Smooth muscle cell (in vitro differentiated cells): ENCODE data around the gene BSPRY. TPM values are rescaled to one million over a fixed set of nuclear protein-coding genes. Genes with fewer than 3 reads are reported as not detected.

Experiments
- DNase-seq: peaks from one replicate; lab custom pipeline; 2025; ENCODE audit not compliant: unreplicated experiment; lab: John Stamatoyannopoulos, UW
- H2AFZ ChIP-seq: fragments of 200-600 bp; sonication (generic); 2 replicates; pipeline ENCODE4 v1.6.0; 2016; ENCODE audit warnings: antibody characterized with exemption, low read depth, mild to moderate bottlenecking
- H3F3A ChIP-seq: fragments of 200-600 bp; sonication (generic); 2 replicates; pipeline ENCODE4 v1.6.0; 2017; ENCODE audit warnings: antibody characterized with exemption, low read depth
- H3K27ac ChIP-seq: fragments of 200-600 bp; sonication (generic); 2 replicates; pipeline ENCODE4 v1.5.1; 2016; ENCODE audit warnings: low read depth, mild to moderate bottlenecking
- H3K27me3 ChIP-seq: fragments of 200-600 bp; sonication (generic); 2 replicates; pipeline ENCODE4 v1.6.1; 2016; ENCODE audit warnings: low read depth, mild to moderate bottlenecking
- H3K36me3 ChIP-seq: fragments of 200-600 bp; sonication (generic); 2 replicates; pipeline ENCODE4 v1.5.1; 2016; ENCODE audit warnings: low read depth
- H3K4me1 ChIP-seq: fragments of 200-600 bp; sonication (generic); 2 replicates; pipeline ENCODE4 v1.5.1; 2016; ENCODE audit warnings: low read depth
- H3K4me2 ChIP-seq: fragments of 200-600 bp; sonication (generic); 2 replicates; pipeline ENCODE4 v1.6.0; 2016; ENCODE audit warnings: mild to moderate bottlenecking
- H3K4me3 ChIP-seq: fragments of 200-600 bp; sonication (generic); 2 replicates; pipeline ENCODE4 v1.5.1; 2016; ENCODE audit warnings: mild to moderate bottlenecking
- H3K79me2 ChIP-seq: fragments of 200-600 bp; sonication (generic); 2 replicates; pipeline ENCODE4 v1.6.0; 2016; ENCODE audit warnings: low read depth, mild to moderate bottlenecking
- H3K9ac ChIP-seq: fragments of 200-600 bp; sonication (generic); 2 replicates; pipeline ENCODE4 v1.6.0; 2016; ENCODE audit warnings: low read depth
- H3K9me3 ChIP-seq: fragments of 200-600 bp; sonication (generic); replicated peaks from 2 replicates; pipeline ENCODE4 v1.5.1; 2016; ENCODE audit warnings: low read depth
- H4K20me1 ChIP-seq: fragments of 200-600 bp; sonication (generic); 2 replicates; pipeline ENCODE4 v1.6.0; 2016; ENCODE audit warnings: low read depth
- WGBS: methylation state at CpG from one replicate; pipeline ENCODE4 v1.1.7; 2016; ENCODE audit warnings: low lambda C conversion rate; 5-methylcytosine and 5-hydroxymethylcytosine counted together
- polyA plus RNA-seq: library from polyadenylated mRNA; unstranded; fragments of >200 nt; fragmentation: Nextera tagmentation; extraction: Ambion mirVana; gene quantifications from 2 replicates; pipeline ENCODE4 v1.2.1, GENCODE V29; 2016
- total RNA-seq: library from RNA; depleted of rRNA; stranded (reverse); fragments of >200 nt; gene quantifications from 2 replicates; pipeline ENCODE4 v1.2.3, GENCODE V29; 2014
- TF ChIP-seq, protein P1 (sequence below): fragments of 200-600 bp; sonication (generic); IDR thresholded peaks from 2 replicates; pipeline ENCODE4 v1.5.1; 2017; ENCODE audit warnings: borderline replicate concordance, mild to moderate bottlenecking, antibody characterized with exemption; ENCODE audit not compliant: insufficient read depth, poor library complexity, severe bottlenecking

BSPRY gene
- total and polyA plus RNA-seq, 2 experiments from 2014 or later: 0.27 to 0.36 TPM

DNA sequence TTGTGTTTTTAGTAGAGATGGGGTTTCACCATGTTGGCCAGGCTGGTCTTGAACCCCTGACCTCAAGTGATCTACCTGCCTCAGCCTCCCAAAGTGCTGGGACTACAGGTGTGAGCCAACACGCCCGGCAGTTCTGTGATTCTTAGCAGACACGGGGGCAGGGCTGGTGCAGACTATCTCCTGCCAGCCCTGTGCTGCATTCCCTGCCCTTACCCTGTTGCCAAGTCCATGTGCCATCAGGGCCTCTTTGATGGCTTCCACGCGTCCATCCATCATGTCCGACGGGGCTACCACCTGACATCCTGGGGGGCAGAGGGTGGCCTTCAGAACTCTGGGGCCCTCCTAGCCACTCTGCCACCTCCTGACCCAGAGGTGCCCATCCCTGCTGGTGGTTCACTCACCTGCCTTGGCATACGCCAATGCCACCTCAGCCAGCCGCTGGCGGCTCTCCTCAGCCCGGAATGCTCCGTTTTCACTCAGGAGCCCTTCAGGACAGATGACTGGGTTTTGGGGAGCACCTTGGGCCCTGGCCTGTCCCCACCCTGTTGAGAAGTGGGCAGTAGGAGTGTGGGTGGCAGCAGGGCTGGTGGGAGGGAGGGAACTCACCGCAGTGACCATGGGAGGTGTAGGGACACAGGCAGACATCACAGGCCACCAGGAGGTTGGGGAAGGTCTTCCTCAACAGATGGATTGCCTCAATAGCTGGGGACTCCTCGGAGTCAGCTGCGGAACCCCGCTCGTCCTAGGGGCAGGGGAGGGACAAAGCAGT lies 41.0 kb downstream of the BSPRY start:
- Histone ChIP-seq H3K9me3 (no peaks in the 10 kb centered on the region), H3K27me3 (no peaks in the 10 kb centered on the region), H3K27ac (no peak overlapping the region), H3K4me2 (no peak overlapping the region), H2AFZ (no peak overlapping the region), H3K36me3 (no peaks in the 10 kb centered on the region), H3K4me3 (no peak overlapping the region), H3K4me1 (no peaks in the 10 kb centered on the region), H3K9ac (no peak overlapping the region), H4K20me1 (no peaks in the 10 kb centered on the region), H3K79me2 (peaks cover 4% of the 10 kb centered on the region), H3F3A (no peaks in the 10 kb centered on the region)
- WGBS: 97% methylated on average over 17 of the region's 17 CpGs
- TF ChIP-seq, protein P1, sequence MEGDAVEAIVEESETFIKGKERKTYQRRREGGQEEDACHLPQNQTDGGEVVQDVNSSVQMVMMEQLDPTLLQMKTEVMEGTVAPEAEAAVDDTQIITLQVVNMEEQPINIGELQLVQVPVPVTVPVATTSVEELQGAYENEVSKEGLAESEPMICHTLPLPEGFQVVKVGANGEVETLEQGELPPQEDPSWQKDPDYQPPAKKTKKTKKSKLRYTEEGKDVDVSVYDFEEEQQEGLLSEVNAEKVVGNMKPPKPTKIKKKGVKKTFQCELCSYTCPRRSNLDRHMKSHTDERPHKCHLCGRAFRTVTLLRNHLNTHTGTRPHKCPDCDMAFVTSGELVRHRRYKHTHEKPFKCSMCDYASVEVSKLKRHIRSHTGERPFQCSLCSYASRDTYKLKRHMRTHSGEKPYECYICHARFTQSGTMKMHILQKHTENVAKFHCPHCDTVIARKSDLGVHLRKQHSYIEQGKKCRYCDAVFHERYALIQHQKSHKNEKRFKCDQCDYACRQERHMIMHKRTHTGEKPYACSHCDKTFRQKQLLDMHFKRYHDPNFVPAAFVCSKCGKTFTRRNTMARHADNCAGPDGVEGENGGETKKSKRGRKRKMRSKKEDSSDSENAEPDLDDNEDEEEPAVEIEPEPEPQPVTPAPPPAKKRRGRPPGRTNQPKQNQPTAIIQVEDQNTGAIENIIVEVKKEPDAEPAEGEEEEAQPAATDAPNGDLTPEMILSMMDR: no peak
- no peak for DNase-seq

DNA sequence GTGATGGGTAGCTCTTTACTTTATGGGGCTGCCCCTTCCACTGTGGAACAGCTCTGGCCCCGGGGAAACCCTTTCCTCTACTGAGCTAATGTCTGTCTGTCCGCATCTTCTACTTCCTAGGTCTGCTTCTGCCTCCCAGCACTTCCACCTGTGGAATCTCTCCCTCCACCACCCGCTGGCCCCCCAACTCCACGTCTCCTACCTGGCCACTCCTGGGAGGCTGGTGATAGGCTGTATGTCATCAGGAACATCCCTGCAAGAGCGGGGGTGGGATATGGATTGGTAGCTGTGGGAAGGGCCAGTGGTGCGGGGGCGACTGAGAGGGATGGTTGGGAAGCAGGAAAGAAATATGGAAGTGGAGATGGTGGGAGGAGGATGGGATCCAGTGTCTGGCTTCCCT lies 42.6 kb downstream of the BSPRY start:
- H3K9me3 ChIP-seq: no peaks in the 10 kb centered on the region
- peaks cover 7% of the 10 kb centered on the region for H4K20me1 ChIP-seq
- no peak overlapping the region for H3K4me2 ChIP-seq
- H3K27me3 ChIP-seq: no peaks in the 10 kb centered on the region
- no peak overlapping the region for H3K9ac ChIP-seq
- no peak overlapping the region for H2AFZ ChIP-seq
- no peaks in the 10 kb centered on the region for H3K4me1 ChIP-seq
- TF ChIP-seq, protein P1: no peak
- H3K27ac ChIP-seq: no peak overlapping the region
- whole genome bisulfite sequencing: 96% methylated on average over 7 of the region's 7 CpGs
- no peaks in the 10 kb centered on the region for H3F3A ChIP-seq
- H3K79me2 ChIP-seq: peaks cover 5% of the 10 kb centered on the region
- no peaks in the 10 kb centered on the region for H3K36me3 ChIP-seq
- H3K4me3 ChIP-seq: no peak overlapping the region
- DNase-seq: no peak

DNA sequence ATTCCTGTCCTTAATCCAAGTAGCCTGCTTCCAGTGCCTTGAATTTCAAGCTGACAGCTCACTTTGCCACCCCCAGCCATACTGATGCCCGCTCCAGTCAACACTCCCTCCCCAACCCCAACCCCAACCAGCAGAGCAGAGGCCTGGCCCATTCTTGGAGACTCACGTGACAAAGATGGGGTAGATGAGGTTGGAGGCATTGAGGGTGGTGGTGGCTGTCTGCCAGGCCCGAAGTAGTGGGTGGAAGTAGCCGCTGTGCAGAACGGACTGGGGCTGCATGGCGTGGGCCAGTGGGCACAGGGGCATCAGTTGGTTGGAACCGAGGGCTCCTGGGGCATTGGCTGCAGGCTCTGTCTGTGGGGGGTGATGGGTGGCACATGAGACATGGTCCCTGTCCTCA lies 43.9 kb downstream of the BSPRY start:
- Histone ChIP-seq H3K79me2 (peaks cover 5% of the 10 kb centered on the region), H2AFZ (no peak overlapping the region), H4K20me1 (peaks cover 19% of the 10 kb centered on the region), H3F3A (no peaks in the 10 kb centered on the region), H3K4me2 (no peak overlapping the region), H3K9ac (no peak overlapping the region), H3K27ac (no peak overlapping the region), H3K27me3 (no peaks in the 10 kb centered on the region), H3K4me3 (no peak overlapping the region), H3K9me3 (no peaks in the 10 kb centered on the region), H3K36me3 (no peaks in the 10 kb centered on the region), H3K4me1 (peaks cover 6% of the 10 kb centered on the region)
- no peak for DNase-seq
- WGBS: 98% methylated on average over 7 of the region's 7 CpGs
- TF ChIP-seq, protein P1: no peak
